Heart left ventricle (tissue), 16 donors: ENCODE results near the gene IGLL1. TPM values are rescaled to one million over a fixed set of nuclear protein-coding genes. Genes with fewer than 3 reads are reported as not detected.
"Not testable (repeated sequence)": the region's sequence is repeated elsewhere in the genome, so short reads cannot be mapped to it uniquely, and the experiment has no call there.

Source experiments
- ATAC-seq, 4 donors: fragments of 200-7000 bp; cut with Tn5 transposase; one replicate each; pipeline ENCODE4 v1.9.1; 2020 to 2022; ENCODE audit warnings: moderate library complexity in 4 of 4, mild to moderate bottlenecking in 3 of 4, moderate number of reproducible peaks in 1 of 4
- DNase-seq, 5 donors: peaks; one replicate each; pipeline ENCODE4 v3.0.0-alpha.2; 2020
- H3K27ac ChIP-seq, 12 donors: fragments of 200-600 bp; sonication (generic) in 4 of 12; one replicate each; pipeline versions ENCODE4 v1.5.0 to v1.8.0; 2016 to 2022; ENCODE audit warnings: mild to moderate bottlenecking in 2 of 12
- H3K27me3 ChIP-seq, 9 donors: fragments of 200-600 bp; sonication (generic) in 2 of 9; one replicate each; pipeline versions ENCODE4 v1.5.1 to v1.8.0; 2016 to 2022; ENCODE audit warnings: mild to moderate bottlenecking in 3 of 9
- H3K36me3 ChIP-seq, 9 donors: fragments of 200-600 bp; sonication (generic) in 2 of 9; one replicate each; pipeline versions ENCODE4 v1.5.0 to v1.8.0; 2018 to 2022; ENCODE audit warnings: mild to moderate bottlenecking in 2 of 9
- H3K4me1 ChIP-seq, 12 donors: fragments of 200-600 bp; sonication (generic) in 4 of 12; one replicate each; pipeline versions ENCODE4 v1.5.0 to v1.8.0; 2016 to 2022; ENCODE audit warnings: mild to moderate bottlenecking in 3 of 12
- H3K4me3 ChIP-seq, 12 donors: fragments of 200-600 bp; sonication (generic) in 4 of 12; one replicate each; pipeline versions ENCODE4 v1.5.0 to v1.8.0; 2017 to 2022; ENCODE audit warnings: mild to moderate bottlenecking in 9 of 12, moderate library complexity in 4 of 12
- H3K9me3 ChIP-seq, 12 donors: fragments of 200-600 bp; sonication (generic) in 4 of 12; one replicate each; pipeline versions ENCODE4 v1.5.0 to v1.8.0; 2016 to 2022; ENCODE audit warnings: mild to moderate bottlenecking in 1 of 12
- POLR2A ChIP-seq, 2 donors: fragments of 450-650 bp; IDR thresholded peaks; one replicate each; pipeline ENCODE4 v1.6.1; 2017; ENCODE audit warnings: antibody characterized with exemption in 2 of 2, mild to moderate bottlenecking in 2 of 2, moderate library complexity in 2 of 2
- WGBS, 4 donors: extraction: QIAGEN DNeasy Blood & Tissue Kit in 2 of 4; methylation state at CpG; one replicate each; pipeline versions ENCODE4 v1.1.5 to v1.1.7; 2013 to 2018; 5-methylcytosine and 5-hydroxymethylcytosine counted together
- intact Hi-C, 10 donors: fragments of 100-400 bp; cut with DNase I; formaldehyde crosslinking; loops; one replicate each; pipeline versions ENCODE4 v1.11.1 to v1.14.2; 2022
- polyA plus RNA-seq, 2 donors: library from polyadenylated mRNA; stranded (reverse); fragments of 200-250 nt; gene quantifications; one replicate each; pipeline ENCODE4 v1.2.3, GENCODE V29; 2013
- total RNA-seq, 9 donors: library from RNA; depleted of rRNA in 2 of 9; stranded (reverse); fragments of >200 nt in 2 of 9; fragmentation: NEBNext Ultra II Directional in 3 of 9; extraction: Animal tissue kit (Norgen Biotek cat#: 25700) in 3 of 9; gene quantifications; one replicate each; pipeline versions ENCODE4 v1.1.0 to v1.2.4, GENCODE V29; 2016 to 2023
- TF ChIP-seq, protein P1 (sequence below), 12 donors: fragments of 200-600 bp; sonication (generic) in 4 of 12; IDR thresholded peaks; one replicate each; pipeline versions ENCODE4 v1.5.0 to v1.8.0; 2018 to 2022; ENCODE audit warnings: antibody characterized with exemption in 12 of 12, mild to moderate bottlenecking in 5 of 12
- donor health status: ischemic (EF 13 %, LVEDD 7.1; RV severe dilation, severe dysfunction).
- donor health status: healthy with polysubstance abuse.
- donor health status: DM: no; HTN: yes; CAD: no.
- donor health status: DM: no; HTN: no; CAD: no.
- donor health status: ischemic (EF 25% LVEDD 6.9; RV normal size, moderate dysfunction).
- donor health status: ischemic (EF 25% LVEDD 5.7; RV mildly dilated, moderate dysfunction).
- donor health status: healthy.
- donor health status: DM: yes; HTN: yes; CAD: no.
- donor health status: ischemic (EF 35%, LVEDD 5.7; RV mildly dilated, moderate dysfunction).
- donor health status: nonischemic (EF 11% LVEDD 7.7; RV severe dilation, severe dysfunction).
- donor health status: DM: yes; HTN: yes; CAD: no.
- donor health status: PGD.
- donor health status: ischemic (EF 29% LVEDD 5.4; RV normal size, mild dysfunction).
- donor health status: nonischemic (EF 23%, LVEDD 6.1; RV moderate dilation, normal function).

The IGLL1 gene
- total and polyA plus RNA-seq, 11 donors, result not detected

- no peaks in the 10 kb centered on the region for H3K9me3 ChIP-seq
- WGBS, 4 donors, result 25 to 29% (median 28%) methylated on average over 21 of the region's 21 CpGs
- TF ChIP-seq, protein P1, sequence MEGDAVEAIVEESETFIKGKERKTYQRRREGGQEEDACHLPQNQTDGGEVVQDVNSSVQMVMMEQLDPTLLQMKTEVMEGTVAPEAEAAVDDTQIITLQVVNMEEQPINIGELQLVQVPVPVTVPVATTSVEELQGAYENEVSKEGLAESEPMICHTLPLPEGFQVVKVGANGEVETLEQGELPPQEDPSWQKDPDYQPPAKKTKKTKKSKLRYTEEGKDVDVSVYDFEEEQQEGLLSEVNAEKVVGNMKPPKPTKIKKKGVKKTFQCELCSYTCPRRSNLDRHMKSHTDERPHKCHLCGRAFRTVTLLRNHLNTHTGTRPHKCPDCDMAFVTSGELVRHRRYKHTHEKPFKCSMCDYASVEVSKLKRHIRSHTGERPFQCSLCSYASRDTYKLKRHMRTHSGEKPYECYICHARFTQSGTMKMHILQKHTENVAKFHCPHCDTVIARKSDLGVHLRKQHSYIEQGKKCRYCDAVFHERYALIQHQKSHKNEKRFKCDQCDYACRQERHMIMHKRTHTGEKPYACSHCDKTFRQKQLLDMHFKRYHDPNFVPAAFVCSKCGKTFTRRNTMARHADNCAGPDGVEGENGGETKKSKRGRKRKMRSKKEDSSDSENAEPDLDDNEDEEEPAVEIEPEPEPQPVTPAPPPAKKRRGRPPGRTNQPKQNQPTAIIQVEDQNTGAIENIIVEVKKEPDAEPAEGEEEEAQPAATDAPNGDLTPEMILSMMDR (IDR thresholded peaks at IDR 0.05), result peak; percentile 76 to 91 (median 85)
- TF ChIP-seq POLR2A (IDR thresholded peaks at IDR 0.05), result no peak
- peak overlapping the region in 1 of 12 donors; percentile 39 for H3K27ac ChIP-seq
- DNase-seq, result peak; percentile 72 to 83 (median 76)
- no peaks in the 10 kb centered on the region for H3K27me3 ChIP-seq
- H3K4me1 ChIP-seq, result peaks cover 0 to 17% (median 0%) of the 10 kb centered on the region in 12 donors
- H3K36me3 ChIP-seq, result no peaks in the 10 kb centered on the region
- intact Hi-C loops, result loop anchor here (2.0 to 10.0 kb wide), 12 partner anchors 16 to 234 kb away; no protein-coding TSS in a partner anchor
- H3K4me3 ChIP-seq, result peak overlapping the region in 3 of 12 donors; percentile 3 to 25 (median 22)
- peak; percentile 88 to 99 (median 98) for ATAC-seq
These were observed 40.8 kb downstream of the IGLL1 start for GRCh38 chr22:23539135-23539838.

DNA sequence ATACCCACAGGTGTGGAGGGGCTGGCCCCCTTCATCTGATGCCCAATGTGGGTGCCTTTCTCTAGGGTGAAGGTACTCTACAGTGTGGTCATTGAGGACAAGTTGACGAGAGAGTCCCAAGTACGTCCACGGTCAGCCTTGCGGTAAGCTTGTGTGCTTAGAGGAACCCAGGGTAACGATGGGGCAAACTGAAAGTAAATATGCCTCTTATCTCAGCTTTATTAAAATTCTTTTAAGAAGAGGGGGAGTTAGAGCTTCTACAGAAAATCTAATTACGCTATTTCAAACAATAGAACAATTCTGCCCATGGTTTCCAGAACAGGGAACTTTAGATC lies 41.4 kb downstream of the IGLL1 start:
- H3K36me3 ChIP-seq, H3K27me3 ChIP-seq, DNase-seq, H3K27ac ChIP-seq, H3K9me3 ChIP-seq, ATAC-seq, H3K4me3 ChIP-seq: not testable (repeated sequence)
- intact Hi-C loops, result loop anchor here (2.0 to 10.0 kb wide), 12 partner anchors 16 to 234 kb away; no protein-coding TSS in a partner anchor
- peaks cover 0 to 17% (median 0%) of the 10 kb centered on the region in 12 donors for H3K4me1 ChIP-seq
- WGBS, 4 donors, result 90 to 95% (median 91%) methylated on average over 6 of the region's 6 CpGs

DNA sequence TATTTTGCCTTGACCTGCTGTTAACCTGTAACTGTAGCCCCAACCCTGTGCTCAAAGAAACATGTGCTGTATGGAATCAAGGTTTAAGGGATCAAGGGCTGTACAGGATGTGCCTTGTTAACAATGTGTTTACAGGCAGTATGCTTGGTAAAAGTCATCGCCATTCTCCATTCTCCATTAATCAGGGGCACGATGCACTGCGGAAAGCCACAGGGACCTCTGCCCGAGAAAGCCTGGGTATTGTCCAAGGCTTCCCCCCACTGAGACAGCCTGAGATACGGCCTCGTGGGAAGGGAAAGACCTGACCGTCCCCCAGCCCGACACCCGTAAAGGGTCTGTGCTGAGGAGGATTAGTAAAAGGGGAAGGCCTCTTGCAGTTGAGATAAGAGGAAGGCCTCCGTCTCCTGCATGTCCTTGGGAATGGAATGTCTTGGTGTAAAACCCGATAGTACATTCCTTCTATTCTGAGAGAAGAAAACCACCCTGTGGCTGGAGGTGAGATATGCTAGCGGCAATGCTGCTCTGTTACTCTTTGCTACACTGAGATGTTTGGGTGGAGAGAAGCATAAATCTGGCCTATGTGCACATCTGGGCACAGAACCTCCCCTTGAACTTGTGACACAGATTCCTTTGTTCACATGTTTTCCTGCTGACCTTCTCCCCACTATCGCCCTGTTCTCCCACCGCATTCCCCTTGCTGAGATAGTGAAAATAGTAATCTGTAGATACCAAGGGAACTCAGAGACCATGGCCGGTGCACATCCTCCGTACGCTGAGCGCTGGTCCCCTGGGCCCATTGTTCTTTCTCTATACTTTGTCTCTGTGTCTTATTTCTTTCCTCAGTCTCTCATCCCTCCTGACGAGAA lies 42.0 kb downstream of the IGLL1 start:
- not testable (repeated sequence) for H3K27ac ChIP-seq, H3K4me3 ChIP-seq, ATAC-seq, H3K36me3 ChIP-seq, H3K9me3 ChIP-seq, DNase-seq, H3K27me3 ChIP-seq
- WGBS, 4 donors, result 78 to 83% (median 81%) methylated on average over 19 of the region's 19 CpGs
- intact Hi-C loops, result loop anchor here (2.0 to 10.0 kb wide), 12 partner anchors 15 to 233 kb away; no protein-coding TSS in a partner anchor
- H3K4me1 ChIP-seq, result peaks cover 0 to 17% (median 0%) of the 10 kb centered on the region in 12 donors

DNA sequence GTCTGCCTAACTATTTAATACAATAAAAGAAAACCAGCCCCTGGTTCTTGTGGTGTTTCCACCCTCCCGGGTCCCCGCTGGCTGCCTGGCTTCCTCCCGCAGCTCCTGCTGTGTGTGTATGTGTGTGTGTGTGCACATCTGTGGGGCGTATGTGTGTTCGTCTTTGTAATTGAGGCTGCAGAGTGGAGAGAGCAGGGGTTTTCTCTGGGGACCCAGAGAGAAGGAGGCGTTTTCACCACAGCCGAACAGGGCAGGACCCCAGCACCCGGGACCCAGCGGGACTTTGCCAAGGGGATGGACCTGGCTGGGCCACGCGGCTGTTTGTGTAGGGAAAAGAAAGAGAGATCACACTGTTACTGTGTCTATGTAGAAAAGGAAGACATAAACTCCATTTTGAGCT lies 42.7 kb downstream of the IGLL1 start:
- H3K9me3 ChIP-seq, result no peaks in the 10 kb centered on the region

More for the DNA sequence above, 42.7 kb downstream of the IGLL1 start:
- WGBS, 4 donors, result 69 to 86% (median 76%) methylated on average over 11 of the region's 11 CpGs
- H3K4me3 ChIP-seq, result no peak overlapping the region
- H3K27me3 ChIP-seq, result no peaks in the 10 kb centered on the region
- ATAC-seq (no peak), DNase-seq (peak in 1 of 5 donors; percentile 3)
- H3K27ac ChIP-seq, result no peak overlapping the region
- H3K4me1 ChIP-seq, result peaks cover 0 to 17% (median 0%) of the 10 kb centered on the region in 12 donors
- intact Hi-C loops, result loop anchor here (5.0 to 10.0 kb wide), 10 partner anchors 130 to 233 kb away; no protein-coding TSS in a partner anchor
- TF ChIP-seq, protein P1 (IDR thresholded peaks at IDR 0.05), result no peak
- no peak for TF ChIP-seq POLR2A (IDR thresholded peaks at IDR 0.05)
- no peaks in the 10 kb centered on the region for H3K36me3 ChIP-seq
